Subcutaneous abdominal adipose tissue (tissue), 5 donors: Measurements from ENCODE around the gene EFNA5.
"Not testable (repeated sequence)": the region's sequence is repeated elsewhere in the genome, so short reads cannot be mapped to it uniquely, and the experiment has no call there.

Experiments used
- H3K27ac ChIP-seq: one replicate; pipeline ENCODE4 v1.7.0; 2013; ENCODE audit warnings: low read depth, mild to moderate bottlenecking, inconsistent platforms, low read length, moderate library complexity
- H3K27me3 ChIP-seq, 5 donors: one replicate each; pipeline ENCODE4 v1.7.0; 2013; ENCODE audit warnings: low read length in 5 of 5, inconsistent platforms in 1 of 5; ENCODE audit not compliant: control insufficient read depth in 5 of 5, insufficient read depth in 4 of 5
- H3K36me3 ChIP-seq, 5 donors: one replicate each; pipeline ENCODE4 v1.7.0; 2013; ENCODE audit warnings: low read length in 5 of 5; ENCODE audit not compliant: control insufficient read depth in 5 of 5, insufficient read depth in 5 of 5
- H3K4me1 ChIP-seq, 5 donors: one replicate each; pipeline ENCODE4 v1.7.0; 2013; ENCODE audit warnings: low read length in 5 of 5, mild to moderate bottlenecking in 3 of 5, moderate library complexity in 1 of 5; ENCODE audit not compliant: control insufficient read depth in 5 of 5, insufficient read depth in 5 of 5
- H3K4me3 ChIP-seq, 5 donors: one replicate each; pipeline ENCODE4 v1.7.0; 2013; ENCODE audit warnings: low read length in 5 of 5, low read depth in 1 of 5
- H3K9ac ChIP-seq, 5 donors: one replicate each; pipeline ENCODE4 v1.7.0; 2013; ENCODE audit warnings: low read length in 5 of 5, mild to moderate bottlenecking in 4 of 5, moderate library complexity in 3 of 5
- H3K9me3 ChIP-seq, 5 donors: one replicate each; pipeline ENCODE4 v1.7.0; 2013; ENCODE audit warnings: low read length in 5 of 5; ENCODE audit not compliant: control insufficient read depth in 5 of 5
- donor health status: healthy.
- donor health status: healthy.
- donor health status: healthy.
- donor health status: healthy.
- donor health status: healthy.

The EFNA5 gene

DNA sequence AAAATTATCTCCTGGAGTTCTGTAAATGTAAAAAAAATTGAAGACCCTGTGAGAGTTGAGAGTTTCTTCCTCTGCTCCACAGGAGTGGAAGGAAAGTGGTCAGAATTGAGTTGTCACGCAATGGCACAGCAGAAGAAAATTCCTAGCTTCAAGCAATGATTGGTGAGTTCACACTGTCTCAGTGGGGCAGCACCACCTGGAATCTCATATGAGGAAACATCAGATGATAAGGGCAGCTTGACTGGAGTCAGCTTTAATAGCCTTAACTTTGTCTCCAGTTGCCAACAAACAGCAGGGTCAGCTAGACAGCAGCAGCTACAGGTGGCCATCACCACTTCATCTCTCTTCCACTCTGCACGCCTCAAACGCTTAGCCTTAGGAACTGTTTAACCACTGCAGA is 211.1 kb downstream of the EFNA5 start:
- Histone ChIP-seq H3K27ac (no peak overlapping the region), H3K27me3 (no peaks in the 10 kb centered on the region), H3K4me1 (peaks cover 0 to 24% (median 18%) of the 10 kb centered on the region in 5 donors), H3K9ac (no peak overlapping the region), H3K4me3 (no peak overlapping the region), H3K9me3 (no peaks in the 10 kb centered on the region), H3K36me3 (no peaks in the 10 kb centered on the region)

DNA sequence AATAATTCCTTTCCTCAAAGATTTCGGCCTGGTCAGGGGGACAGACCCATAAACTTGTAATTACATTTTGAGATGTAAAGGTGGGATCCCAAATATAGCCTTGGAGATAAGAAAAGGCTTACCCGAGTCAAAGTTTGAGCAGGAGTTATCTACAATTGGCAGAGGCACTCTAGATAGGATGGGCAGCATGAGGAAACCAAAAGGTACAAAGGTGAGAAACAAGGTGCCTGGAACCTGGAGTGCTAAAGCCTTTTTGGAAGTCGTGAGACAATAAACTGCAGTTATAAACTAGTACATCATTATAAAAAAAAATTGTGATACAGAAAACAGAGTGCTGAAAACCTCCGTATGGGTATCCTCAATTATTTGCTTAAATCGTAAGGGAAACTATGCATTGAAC is 212.4 kb downstream of the EFNA5 start:
- Histone ChIP-seq H3K4me3 (no peak overlapping the region), H3K9me3 (no peaks in the 10 kb centered on the region), H3K36me3 (no peaks in the 10 kb centered on the region), H3K9ac (no peak overlapping the region), H3K27me3 (no peaks in the 10 kb centered on the region), H3K27ac (no peak overlapping the region), H3K4me1 (peaks cover 0 to 21% (median 18%) of the 10 kb centered on the region in 5 donors)

DNA sequence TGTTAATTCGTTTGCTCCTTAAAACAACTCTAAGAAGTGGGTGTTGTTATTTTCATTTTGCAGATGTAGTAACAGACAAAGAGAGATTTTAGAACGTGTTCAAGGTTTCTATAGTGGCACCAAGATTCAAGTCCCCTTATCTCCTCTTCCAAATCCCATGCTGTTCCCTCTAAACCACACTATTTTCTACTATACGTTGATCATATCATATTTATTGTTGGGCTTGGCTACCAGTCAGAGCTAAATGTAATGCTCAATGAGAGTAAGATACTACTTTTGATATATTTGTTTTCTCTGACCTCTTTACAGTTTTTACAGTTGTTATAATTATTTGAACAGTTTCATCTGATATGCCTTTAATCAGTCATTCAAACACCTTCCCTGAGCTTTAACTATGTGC is 212.9 kb downstream of the EFNA5 start:
- no peaks in the 10 kb centered on the region for H3K27me3 ChIP-seq
- no peak overlapping the region for H3K4me3 ChIP-seq
- H3K27ac ChIP-seq: no peak overlapping the region
- H3K36me3 ChIP-seq: no peaks in the 10 kb centered on the region
- H3K9ac ChIP-seq: no peak overlapping the region
- no peaks in the 10 kb centered on the region for H3K9me3 ChIP-seq
- peaks cover 0 to 21% (median 18%) of the 10 kb centered on the region in 5 donors for H3K4me1 ChIP-seq

DNA sequence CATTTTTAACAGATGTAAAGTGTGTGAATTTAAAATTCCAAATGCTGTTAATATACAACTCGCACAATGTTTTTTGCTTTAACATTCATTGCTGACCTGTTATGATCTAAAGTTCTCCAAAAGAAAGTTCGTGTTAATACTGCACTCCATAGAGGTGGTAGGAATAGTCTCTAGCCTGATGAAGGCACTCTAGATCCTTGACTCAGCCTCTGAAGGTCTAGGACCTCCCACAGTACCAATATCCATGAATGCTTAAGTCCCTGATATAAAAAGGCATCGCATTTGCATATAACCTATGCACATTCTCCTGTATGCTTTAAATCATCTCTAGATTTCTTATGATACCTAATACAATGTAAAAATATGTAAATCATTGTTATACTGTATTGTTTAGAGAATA is 213.6 kb downstream of the EFNA5 start:
- no peaks in the 10 kb centered on the region for H3K9me3 ChIP-seq
- H3K4me3 ChIP-seq: no peak overlapping the region
- H3K9ac ChIP-seq: no peak overlapping the region
- no peaks in the 10 kb centered on the region for H3K36me3 ChIP-seq
- no peaks in the 10 kb centered on the region for H3K27me3 ChIP-seq
- peaks cover 0 to 21% (median 18%) of the 10 kb centered on the region in 5 donors for H3K4me1 ChIP-seq
- H3K27ac ChIP-seq: no peak overlapping the region

DNA sequence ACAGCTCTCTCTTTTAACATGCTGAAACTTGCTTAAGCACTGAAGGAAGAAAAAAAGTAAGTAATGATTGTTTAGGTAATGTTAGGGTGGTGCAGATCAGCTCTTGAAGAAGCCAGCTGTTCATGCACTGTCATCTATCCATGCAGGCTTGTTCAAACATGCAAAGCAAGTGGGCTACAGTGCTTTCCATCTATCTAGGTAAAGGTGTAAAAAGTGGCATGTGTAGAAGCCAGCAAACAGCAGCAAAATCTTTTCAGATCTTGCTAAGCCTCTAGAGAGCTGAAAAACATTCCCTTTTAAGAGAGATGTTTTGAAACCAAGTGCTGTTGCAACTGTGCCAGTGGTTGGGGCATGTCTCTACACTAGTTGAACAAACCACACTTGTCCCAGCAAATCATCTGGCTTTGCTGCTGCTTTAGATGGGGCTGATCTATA is 214.4 kb downstream of the EFNA5 start:
- no peaks in the 10 kb centered on the region for H3K27me3 ChIP-seq
- no peak overlapping the region for H3K4me3 ChIP-seq
- H3K4me1 ChIP-seq: peaks cover 0 to 21% (median 18%) of the 10 kb centered on the region in 5 donors
- H3K27ac ChIP-seq: no peak overlapping the region
- no peaks in the 10 kb centered on the region for H3K9me3 ChIP-seq
- H3K9ac ChIP-seq: no peak overlapping the region
- no peaks in the 10 kb centered on the region for H3K36me3 ChIP-seq

DNA sequence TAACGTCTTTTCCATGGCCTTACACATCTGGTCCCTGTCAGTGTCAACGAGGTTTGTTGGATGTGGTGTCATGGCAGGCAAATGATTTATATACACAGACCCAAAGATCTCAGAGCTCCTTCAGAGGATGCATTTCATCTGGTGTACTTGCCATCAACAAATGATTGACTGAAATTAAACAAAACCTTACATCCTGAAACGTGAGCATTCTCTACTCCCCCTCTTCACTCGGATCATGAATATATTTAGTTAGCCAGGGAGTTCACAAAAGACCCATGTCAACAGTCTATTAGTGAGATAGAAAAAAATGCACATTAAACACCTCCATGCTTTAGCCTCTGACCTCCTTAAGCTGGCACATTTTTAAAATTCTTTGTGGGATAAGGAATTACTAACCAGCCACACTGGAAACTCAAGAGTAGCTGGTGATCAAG is 215.6 kb downstream of the EFNA5 start:
- Histone ChIP-seq H3K27ac (no peak overlapping the region), H3K9ac (no peak overlapping the region), H3K27me3 (no peaks in the 10 kb centered on the region), H3K4me3 (no peak overlapping the region), H3K36me3 (no peaks in the 10 kb centered on the region), H3K4me1 (peaks cover 0 to 21% (median 18%) of the 10 kb centered on the region in 5 donors), H3K9me3 (no peaks in the 10 kb centered on the region)

DNA sequence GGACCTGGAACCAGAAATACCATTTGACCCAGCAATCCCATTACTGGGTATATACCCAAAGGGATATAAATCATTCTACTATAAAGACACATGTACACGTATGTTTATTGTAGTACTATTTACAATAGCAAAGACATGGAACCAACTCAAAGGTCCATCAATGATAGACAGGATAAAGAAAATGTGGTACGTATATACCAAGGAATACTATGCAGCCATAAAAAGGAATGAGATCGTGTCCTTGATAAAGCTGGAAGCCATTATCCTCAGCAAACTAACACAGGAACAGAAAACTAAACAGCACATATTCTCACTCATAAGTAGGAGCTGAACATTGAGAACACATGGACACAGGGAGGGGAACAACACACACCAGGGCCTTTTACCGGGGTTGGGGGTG is 218.9 kb downstream of the EFNA5 start:
- H3K9me3 ChIP-seq, H3K27ac ChIP-seq, H3K4me3 ChIP-seq, H3K27me3 ChIP-seq, H3K36me3 ChIP-seq, H3K9ac ChIP-seq: not testable (repeated sequence)
- peaks cover 0 to 20% (median 18%) of the 10 kb centered on the region in 5 donors for H3K4me1 ChIP-seq

DNA sequence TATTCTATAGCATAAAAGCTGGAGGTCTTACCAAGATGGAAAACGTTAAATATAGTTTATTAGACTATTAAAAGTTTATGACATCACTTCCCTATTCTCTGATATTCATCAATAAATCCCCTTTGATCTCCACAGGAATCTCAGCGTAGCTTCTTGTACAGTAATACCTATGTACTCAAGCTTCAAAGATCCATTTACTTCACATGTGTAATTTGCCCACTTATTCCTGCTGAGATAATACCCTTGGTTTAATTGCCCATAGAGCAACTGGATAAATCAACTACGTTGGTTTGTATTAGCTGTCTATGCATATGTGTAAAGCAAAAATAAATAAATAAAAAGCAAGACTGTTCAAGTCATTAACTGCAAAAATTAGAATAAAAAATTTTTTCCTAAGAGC is 219.7 kb downstream of the EFNA5 start:
- H3K4me1 ChIP-seq: peaks cover 0 to 12% (median 10%) of the 10 kb centered on the region in 5 donors
- no peaks in the 10 kb centered on the region for H3K27me3 ChIP-seq
- H3K36me3 ChIP-seq: no peaks in the 10 kb centered on the region
- H3K4me3 ChIP-seq: no peak overlapping the region
- no peaks in the 10 kb centered on the region for H3K9me3 ChIP-seq
- no peak overlapping the region for H3K27ac ChIP-seq
- H3K9ac ChIP-seq: no peak overlapping the region

DNA sequence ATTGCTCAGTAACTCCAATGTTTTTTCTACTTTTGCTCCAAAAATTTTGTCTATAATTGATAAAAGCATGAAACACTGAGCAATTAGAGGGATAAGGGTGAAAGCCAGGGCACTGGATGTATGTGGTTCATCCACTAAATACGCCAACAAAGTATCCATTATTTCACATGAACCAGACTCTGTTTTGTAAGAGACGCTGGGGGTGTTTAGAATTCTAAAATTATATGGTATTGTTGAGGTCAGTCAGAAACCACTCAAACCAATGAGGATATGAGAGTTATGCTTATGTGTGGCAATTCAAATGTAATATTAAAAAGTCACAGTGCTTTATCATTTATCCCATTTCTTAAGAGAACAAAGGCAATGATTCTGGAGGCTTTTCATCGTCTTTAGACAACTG is 220.2 kb downstream of the EFNA5 start:
- Histone ChIP-seq H3K27me3 (no peaks in the 10 kb centered on the region), H3K4me1 (peaks cover 0 to 7% (median 5%) of the 10 kb centered on the region in 5 donors), H3K4me3 (no peak overlapping the region), H3K9ac (no peak overlapping the region), H3K9me3 (no peaks in the 10 kb centered on the region), H3K27ac (no peak overlapping the region), H3K36me3 (no peaks in the 10 kb centered on the region)

DNA sequence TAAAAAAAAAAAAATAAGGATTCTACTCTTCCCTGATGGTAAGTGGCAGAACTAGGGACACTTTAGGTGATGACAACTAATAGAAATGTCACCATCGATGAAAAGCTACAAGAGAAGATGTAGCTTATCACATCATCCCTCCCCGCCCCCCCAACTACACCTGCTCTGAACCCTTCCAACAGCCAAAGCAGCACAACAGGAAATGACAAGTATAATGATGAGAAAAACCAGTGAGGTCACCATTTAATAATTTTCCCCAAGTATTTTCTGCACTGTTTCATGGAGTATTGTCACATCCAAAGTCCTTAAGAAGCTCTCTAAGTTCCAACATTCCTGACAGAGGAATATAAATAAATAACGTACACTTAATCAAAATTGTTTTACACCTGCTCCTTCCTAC is 221.4 kb downstream of the EFNA5 start:
- H3K4me3 ChIP-seq: no peak overlapping the region
- no peaks in the 10 kb centered on the region for H3K9me3 ChIP-seq
- H3K36me3 ChIP-seq: no peaks in the 10 kb centered on the region
- H3K4me1 ChIP-seq: no peaks in the 10 kb centered on the region
- H3K9ac ChIP-seq: no peak overlapping the region
- H3K27ac ChIP-seq: no peak overlapping the region
- no peaks in the 10 kb centered on the region for H3K27me3 ChIP-seq

DNA sequence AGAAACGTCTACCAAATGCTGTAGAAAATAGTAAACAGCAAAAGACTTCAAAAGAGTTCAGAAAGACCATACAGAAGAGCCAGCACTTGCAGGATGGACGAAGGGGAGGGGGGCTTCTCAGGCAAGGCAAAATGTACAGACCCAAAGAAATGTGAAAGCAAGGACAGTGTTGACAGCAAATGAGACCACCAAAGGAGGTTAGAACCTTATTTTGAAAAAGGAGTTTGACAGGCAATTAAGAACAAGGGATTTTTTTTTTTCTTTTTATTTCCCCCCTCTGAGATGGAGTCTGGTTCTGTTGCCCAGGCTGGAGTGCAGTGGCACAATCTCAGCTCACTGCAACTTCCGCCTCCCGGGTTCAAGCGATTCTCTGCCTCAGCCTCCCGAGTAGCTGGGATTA is 223.2 kb downstream of the EFNA5 start:
- Histone ChIP-seq H3K27ac (no peak overlapping the region), H3K9ac (no peak overlapping the region), H3K9me3 (no peaks in the 10 kb centered on the region), H3K27me3 (no peaks in the 10 kb centered on the region), H3K4me1 (no peaks in the 10 kb centered on the region), H3K4me3 (no peak overlapping the region), H3K36me3 (no peaks in the 10 kb centered on the region)
